HG03575 (cell line): ENCODE data around the gene ATE1.

Experiments
- ATAC-seq: cut with Tn5 transposase; IDR thresholded peaks from one replicate; pipeline ENCODE4 v1.9.1; 2021; ENCODE audit not compliant: unreplicated experiment, insufficient number of reproducible peaks, low FRiP score; ENCODE audit errors: extremely low read depth

The ATE1 gene

GRCh38 chr10:121812031-121812430 lies 115.8 kb downstream of the ATE1 start:
- ATAC-seq, result no peak

DNA sequence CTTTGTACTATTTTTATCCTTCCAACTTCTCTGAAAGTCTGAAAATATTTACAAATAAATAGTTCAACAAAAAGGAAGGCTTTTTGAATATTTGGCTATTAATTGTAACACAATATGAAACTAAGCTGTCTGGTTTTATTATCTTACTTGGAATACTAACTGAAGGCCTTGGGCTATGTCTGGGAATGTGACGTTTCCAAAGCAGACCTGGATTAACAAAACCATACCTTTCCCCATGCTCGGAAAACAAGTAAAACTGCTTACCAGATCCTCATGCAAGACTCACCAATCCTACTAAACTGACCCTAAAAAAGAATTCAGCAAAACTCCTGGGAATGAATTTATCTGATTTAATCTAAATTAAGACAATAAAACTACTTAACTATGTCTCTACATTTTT lies 116.4 kb downstream of the ATE1 start:
- no peak for ATAC-seq

- ATAC-seq, result no peak
Measured at GRCh38 chr10:121808835-121809234, 119.0 kb downstream of the ATE1 start.

DNA sequence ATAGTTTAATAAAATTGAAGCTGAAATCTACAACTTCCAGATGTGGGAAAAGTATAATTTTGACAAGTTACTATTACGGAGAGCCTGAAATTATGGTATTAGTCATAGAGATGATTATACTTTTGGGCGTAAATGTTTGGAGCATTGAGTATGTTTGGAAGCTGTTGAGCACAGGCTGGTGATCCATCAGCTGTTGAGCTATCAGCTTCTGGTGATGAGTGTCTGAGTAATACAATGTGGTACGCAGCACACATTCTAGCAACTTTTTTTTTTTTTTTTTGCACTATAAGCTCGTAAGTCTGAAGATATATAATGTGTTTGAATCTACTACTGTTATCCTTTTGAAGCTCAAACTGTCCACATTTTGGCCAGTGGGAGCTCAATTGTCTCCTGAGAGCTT lies 123.4 kb downstream of the ATE1 start:
- no peak for ATAC-seq

- no peak for ATAC-seq
Measured at GRCh38 chr10:121803611-121804010, 124.2 kb downstream of the ATE1 start.

GRCh38 chr10:121800831-121801230 lies 127.0 kb downstream of the ATE1 start:
- no peak for ATAC-seq

GRCh38 chr10:121800146-121800545 lies 127.7 kb downstream of the ATE1 start:
- ATAC-seq, result no peak

GRCh38 chr10:121797490-121797889 lies 130.3 kb downstream of the ATE1 start:
- ATAC-seq, result no peak

GRCh38 chr10:121796342-121796741 lies 131.5 kb downstream of the ATE1 start:
- ATAC-seq, result no peak

DNA sequence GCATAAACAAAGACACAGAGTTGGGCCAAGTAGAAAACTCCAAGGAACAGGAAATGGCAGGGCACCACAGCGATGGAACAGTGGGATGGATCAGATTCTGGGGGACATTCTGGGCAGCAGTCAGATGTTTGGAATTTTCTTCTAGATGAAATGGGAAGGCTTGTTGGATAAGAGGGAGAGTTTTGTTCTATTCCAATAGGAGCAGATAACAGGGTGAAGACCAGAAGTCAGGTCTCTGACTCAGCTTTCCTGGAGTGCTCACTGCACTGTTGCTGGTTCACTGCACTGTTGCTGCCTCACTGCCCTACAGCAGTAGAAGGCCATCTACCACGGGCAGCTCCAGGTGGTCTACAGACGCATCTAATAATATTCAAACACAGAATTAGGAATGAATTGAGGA lies 135.6 kb downstream of the ATE1 start:
- ATAC-seq, result no peak

GRCh38 chr10:121791761-121792160 lies 136.1 kb downstream of the ATE1 start:
- no peak for ATAC-seq

DNA sequence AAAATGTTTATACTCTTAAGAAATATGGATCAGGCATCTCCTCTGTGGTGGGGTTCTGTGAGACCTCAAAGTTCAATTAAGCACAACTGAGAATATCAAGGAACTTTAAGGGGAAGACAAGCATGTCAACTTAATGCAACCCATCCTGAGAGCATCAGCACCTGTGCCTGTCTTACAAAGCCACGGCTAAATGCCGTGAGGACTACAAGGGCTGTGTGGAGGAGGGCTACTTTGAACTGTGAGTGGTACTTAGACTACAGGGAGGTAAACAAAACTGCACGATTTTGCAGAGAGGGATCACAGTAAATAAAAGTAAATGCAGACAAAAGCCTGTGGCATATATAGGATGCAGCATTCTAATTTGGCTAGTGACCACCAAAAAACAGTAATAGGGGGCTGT lies 139.1 kb downstream of the ATE1 start:
- ATAC-seq, result no peak

DNA sequence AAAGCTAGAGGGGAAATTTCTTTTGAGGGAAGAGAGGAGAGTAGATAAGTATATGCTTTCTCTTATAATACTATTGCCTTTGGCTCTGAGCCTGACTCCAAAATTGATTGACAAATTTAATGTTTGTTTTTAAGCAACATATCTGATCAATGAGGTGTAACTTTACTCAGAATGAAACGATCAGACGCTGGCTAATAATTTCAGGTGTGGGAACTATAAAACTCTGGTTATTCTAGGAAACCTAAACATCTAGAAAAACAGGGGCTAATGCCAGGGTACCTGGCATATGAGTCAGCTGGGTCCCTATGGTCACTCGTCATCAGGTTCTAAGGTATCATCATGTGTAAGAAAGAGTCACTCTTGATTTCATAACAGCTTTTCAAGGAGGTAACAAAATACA lies 139.7 kb downstream of the ATE1 start:
- ATAC-seq, result no peak

DNA sequence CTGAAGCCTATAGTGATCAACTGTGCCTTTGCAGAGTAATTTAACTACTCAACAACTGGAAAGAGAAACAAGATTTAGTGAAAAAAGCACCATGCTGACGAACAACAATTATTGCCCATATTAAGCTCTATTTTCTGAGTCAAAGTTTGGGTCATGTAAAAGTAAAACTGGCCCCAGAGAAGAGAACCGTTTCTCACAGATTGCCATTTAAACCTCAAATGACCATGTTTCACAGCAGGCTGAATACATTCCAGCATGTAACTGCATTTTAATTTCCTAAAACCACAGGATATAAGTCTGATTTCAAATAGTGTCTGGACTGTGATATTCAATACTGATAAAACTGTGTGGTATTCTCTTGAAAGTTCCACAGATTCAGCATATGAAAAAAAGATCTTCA lies 140.7 kb downstream of the ATE1 start:
- ATAC-seq, result no peak

DNA sequence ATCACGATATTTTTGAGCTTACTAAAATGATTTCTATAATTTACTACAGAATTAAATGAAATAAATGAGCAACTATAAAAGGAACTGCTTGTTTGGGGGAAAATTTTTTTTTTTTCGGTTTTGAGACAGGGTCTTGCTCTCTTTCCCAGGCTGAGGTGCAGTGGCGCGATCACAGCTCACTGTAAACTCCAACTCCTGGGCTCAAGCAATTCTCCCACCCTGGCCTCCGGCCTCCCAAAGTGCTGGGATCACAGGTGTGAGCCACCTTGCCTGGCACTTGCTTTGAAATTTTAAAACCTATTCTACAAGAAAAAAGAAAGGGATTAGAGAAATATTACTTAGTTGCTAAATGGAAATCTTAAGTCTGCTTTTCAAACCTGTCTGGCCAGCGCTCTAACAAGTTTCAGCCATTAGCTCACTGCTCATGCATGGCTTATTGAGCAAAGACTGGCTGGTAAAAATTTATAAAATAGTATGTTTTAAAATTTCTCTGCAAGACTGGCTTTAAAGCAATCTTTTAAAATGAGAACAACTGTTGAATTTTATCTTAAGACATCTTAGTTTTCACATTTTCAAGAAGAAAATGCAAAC lies 144.0 kb downstream of the ATE1 start:
- ATAC-seq, result no peak

DNA sequence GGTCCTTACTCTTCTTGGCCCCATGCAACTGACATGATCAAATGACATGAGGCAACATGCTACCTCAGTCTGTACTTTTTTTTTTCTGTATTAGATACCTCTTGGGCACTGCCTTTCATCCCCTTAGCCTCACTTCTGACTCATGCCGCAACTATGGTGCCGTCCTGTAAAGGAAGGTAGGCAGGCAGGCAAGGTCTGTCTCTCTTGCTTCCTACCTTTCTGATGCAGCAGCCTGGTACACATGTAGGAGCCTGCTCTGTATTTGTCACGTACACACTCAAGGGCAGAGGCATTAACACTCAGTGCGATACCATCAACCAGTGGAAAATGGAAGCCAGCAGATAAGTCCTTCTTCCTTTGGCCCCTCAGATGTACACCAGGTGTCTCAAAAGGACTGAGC lies 146.7 kb downstream of the ATE1 start:
- ATAC-seq, result no peak

DNA sequence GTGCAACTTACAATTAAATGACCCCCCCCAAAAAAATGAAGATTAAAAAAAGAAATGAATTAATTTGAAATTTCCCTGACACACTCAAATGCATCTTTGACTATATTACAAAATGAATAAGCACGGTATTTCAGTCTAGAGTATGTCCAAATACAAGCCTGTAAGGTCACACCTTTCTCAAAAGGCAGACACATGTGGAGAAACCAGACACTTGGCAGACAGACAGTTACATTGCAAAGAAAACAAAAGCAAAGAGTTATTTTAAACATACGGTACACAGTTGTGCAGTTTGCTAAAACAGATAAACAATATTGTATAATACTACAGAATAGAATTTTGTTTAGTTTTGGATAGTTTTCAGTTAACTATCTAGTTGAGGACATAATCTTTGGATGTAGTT lies 153.0 kb downstream of the ATE1 start:
- ATAC-seq, result no peak

- ATAC-seq, result no peak
Measured at GRCh38 chr10:121774404-121774803, 153.4 kb downstream of the ATE1 start.

GRCh38 chr10:121772884-121773283 lies 154.9 kb downstream of the ATE1 start:
- ATAC-seq, result no peak

GRCh38 chr10:121772406-121772805 lies 155.4 kb downstream of the ATE1 start:
- ATAC-seq, result no peak

GRCh38 chr10:121771966-121772365 lies 155.9 kb downstream of the ATE1 start:
- ATAC-seq, result no peak

GRCh38 chr10:121766426-121766825 lies 161.4 kb downstream of the ATE1 start:
- ATAC-seq, result no peak
